Measurements from ENCODE around the gene POU6F2. TPM values are rescaled to one million over a fixed set of nuclear protein-coding genes. Genes with fewer than 3 reads are reported as not detected.
"Not testable (repeated sequence)": the region's sequence is repeated elsewhere in the genome, so short reads cannot be mapped to it uniquely, and the experiment has no call there.

The POU6F2 gene
- total and polyA plus RNA-seq, 4 donors: 0.38 to 1.9 (median 1.5) TPM; not detected in 1

GRCh38 chr7:39313974-39314373 lies 336.3 kb downstream of the POU6F2 start:
- no peak overlapping the region for H3K27ac ChIP-seq (ENCODE audit: low read depth in 1 of 2, low read length in 2 of 2)
- intact Hi-C loops (cut with DNase I): no loop called here
- no peak for ATAC-seq (ENCODE audit: low FRiP score)
- H3K36me3 ChIP-seq (ENCODE audit: control insufficient read depth in 1 of 2, insufficient read depth in 2 of 2, low read length in 1 of 2): no peaks in the 10 kb centered on the region
- H3K27me3 ChIP-seq (ENCODE audit: control insufficient read depth in 1 of 2, insufficient read depth in 2 of 2, low read length in 1 of 2): no peaks in the 10 kb centered on the region
- H3K4me1 ChIP-seq (ENCODE audit: control insufficient read depth in 1 of 2, insufficient read depth in 2 of 2, low read length in 2 of 2): peaks cover 0 to 4% of the 10 kb centered on the region in 2 donors
- no peaks in the 10 kb centered on the region for H3K9me3 ChIP-seq (ENCODE audit: control insufficient read depth, low read length)
- DNase-seq: no peak
- H3K4me3 ChIP-seq (ENCODE audit: low read length in 2 of 2): no peak overlapping the region
- 78 to 88% methylated on average over 6 of the region's 6 CpGs for WGBS, 2 donors

- intact Hi-C loops (cut with DNase I): no loop called here
- Histone ChIP-seq H3K4me3 (ENCODE audit: low read length in 2 of 2) (no peak overlapping the region), H3K36me3 (ENCODE audit: control insufficient read depth in 1 of 2, insufficient read depth in 2 of 2, low read length in 1 of 2) (no peaks in the 10 kb centered on the region), H3K27ac (ENCODE audit: low read depth in 1 of 2, low read length in 2 of 2) (no peak overlapping the region), H3K9me3 (ENCODE audit: control insufficient read depth, low read length) (no peaks in the 10 kb centered on the region), H3K4me1 (ENCODE audit: control insufficient read depth in 1 of 2, insufficient read depth in 2 of 2, low read length in 2 of 2) (peaks cover 0 to 4% of the 10 kb centered on the region in 2 donors), H3K27me3 (ENCODE audit: control insufficient read depth in 1 of 2, insufficient read depth in 2 of 2, low read length in 1 of 2) (no peaks in the 10 kb centered on the region)
- WGBS, 2 donors: 81 to 84% methylated on average over 5 of the region's 5 CpGs
- ATAC-seq (ENCODE audit: low FRiP score) (no peak), DNase-seq (no peak)
Measured at GRCh38 chr7:39317107-39317506, 339.4 kb downstream of the POU6F2 start.

- no peak overlapping the region for H3K27ac ChIP-seq (ENCODE audit: low read depth in 1 of 2, low read length in 2 of 2)
Measured at GRCh38 chr7:39317896-39318295, 340.2 kb downstream of the POU6F2 start.

GRCh38 chr7:39321245-39321644 lies 343.5 kb downstream of the POU6F2 start:
- ATAC-seq (ENCODE audit: low FRiP score): no peak
- H3K4me3 ChIP-seq (ENCODE audit: low read length in 2 of 2): no peak overlapping the region
- WGBS, 2 donors: 75 to 85% methylated on average over 3 of the region's 3 CpGs

More at GRCh38 chr7:39317896-39318295, 340.2 kb downstream of the POU6F2 start:
- DNase-seq (no peak), ATAC-seq (ENCODE audit: low FRiP score) (no peak)
- Histone ChIP-seq H3K36me3 (ENCODE audit: control insufficient read depth in 1 of 2, insufficient read depth in 2 of 2, low read length in 1 of 2) (no peaks in the 10 kb centered on the region), H3K4me3 (ENCODE audit: low read length in 2 of 2) (no peak overlapping the region), H3K9me3 (ENCODE audit: control insufficient read depth, low read length) (no peaks in the 10 kb centered on the region), H3K4me1 (ENCODE audit: control insufficient read depth in 1 of 2, insufficient read depth in 2 of 2, low read length in 2 of 2) (peaks cover 0 to 4% of the 10 kb centered on the region in 2 donors), H3K27me3 (ENCODE audit: control insufficient read depth in 1 of 2, insufficient read depth in 2 of 2, low read length in 1 of 2) (no peaks in the 10 kb centered on the region)
- intact Hi-C loops (cut with DNase I): no loop called here
- WGBS, 2 donors: 75 to 77% methylated on average over 5 of the region's 5 CpGs

GRCh38 chr7:39321909-39322498 lies 344.3 kb downstream of the POU6F2 start:
- no peaks in the 10 kb centered on the region for H3K4me1 ChIP-seq (ENCODE audit: control insufficient read depth in 1 of 2, insufficient read depth in 2 of 2, low read length in 2 of 2)
- H3K9me3 ChIP-seq (ENCODE audit: control insufficient read depth, low read length): peaks cover 4% of the 10 kb centered on the region
- H3K36me3 ChIP-seq (ENCODE audit: control insufficient read depth in 1 of 2, insufficient read depth in 2 of 2, low read length in 1 of 2): no peaks in the 10 kb centered on the region
- DNase-seq: no peak
- H3K27me3 ChIP-seq (ENCODE audit: control insufficient read depth in 1 of 2, insufficient read depth in 2 of 2, low read length in 1 of 2): no peaks in the 10 kb centered on the region
- 50 to 61% methylated on average over 8 of the region's 8 CpGs for WGBS, 2 donors
- intact Hi-C loops (cut with DNase I): no loop called here
- no peak for ATAC-seq (ENCODE audit: low FRiP score)
- no peak overlapping the region for H3K4me3 ChIP-seq (ENCODE audit: low read length in 2 of 2)
- no peak overlapping the region for H3K27ac ChIP-seq (ENCODE audit: low read depth in 1 of 2, low read length in 2 of 2)

More at GRCh38 chr7:39321245-39321644, 343.5 kb downstream of the POU6F2 start:
- Histone ChIP-seq H3K27ac (ENCODE audit: low read depth in 1 of 2, low read length in 2 of 2) (no peak overlapping the region), H3K4me1 (ENCODE audit: control insufficient read depth in 1 of 2, insufficient read depth in 2 of 2, low read length in 2 of 2) (no peaks in the 10 kb centered on the region), H3K9me3 (ENCODE audit: control insufficient read depth, low read length) (peaks cover 4% of the 10 kb centered on the region), H3K27me3 (ENCODE audit: control insufficient read depth in 1 of 2, insufficient read depth in 2 of 2, low read length in 1 of 2) (no peaks in the 10 kb centered on the region), H3K36me3 (ENCODE audit: control insufficient read depth in 1 of 2, insufficient read depth in 2 of 2, low read length in 1 of 2) (no peaks in the 10 kb centered on the region)
- intact Hi-C loops (cut with DNase I): no loop called here
- no peak for DNase-seq

GRCh38 chr7:39324139-39324760 lies 346.5 kb downstream of the POU6F2 start:
- no peak for DNase-seq
- Histone ChIP-seq H3K27me3 (ENCODE audit: control insufficient read depth in 1 of 2, insufficient read depth in 2 of 2, low read length in 1 of 2) (no peaks in the 10 kb centered on the region), H3K9me3 (ENCODE audit: control insufficient read depth, low read length) (peaks cover 4% of the 10 kb centered on the region), H3K4me3 (ENCODE audit: low read length in 2 of 2) (no peak overlapping the region), H3K27ac (ENCODE audit: low read depth in 1 of 2, low read length in 2 of 2) (no peak overlapping the region), H3K4me1 (ENCODE audit: control insufficient read depth in 1 of 2, insufficient read depth in 2 of 2, low read length in 2 of 2) (no peaks in the 10 kb centered on the region), H3K36me3 (ENCODE audit: control insufficient read depth in 1 of 2, insufficient read depth in 2 of 2, low read length in 1 of 2) (no peaks in the 10 kb centered on the region)
- 96 to 98% methylated on average over 4 of the region's 4 CpGs for whole genome bisulfite sequencing, 2 donors
- ATAC-seq (ENCODE audit: low FRiP score): no peak
- intact Hi-C loops (cut with DNase I): no loop called here

- not testable (repeated sequence) for ATAC-seq (ENCODE audit: low FRiP score); H3K27ac ChIP-seq (ENCODE audit: low read depth in 1 of 2, low read length in 2 of 2)
- 86 to 87% methylated on average over 13 of the region's 13 CpGs for WGBS, 2 donors
Measured at GRCh38 chr7:39331607-39332006, 353.9 kb downstream of the POU6F2 start.

GRCh38 chr7:39332142-39332541 lies 354.4 kb downstream of the POU6F2 start:
- H3K4me1 ChIP-seq (ENCODE audit: control insufficient read depth in 1 of 2, insufficient read depth in 2 of 2, low read length in 2 of 2): no peaks in the 10 kb centered on the region
- H3K27me3 ChIP-seq (ENCODE audit: control insufficient read depth in 1 of 2, insufficient read depth in 2 of 2, low read length in 1 of 2): no peaks in the 10 kb centered on the region
- intact Hi-C loops (cut with DNase I): no loop called here
- ATAC-seq (ENCODE audit: low FRiP score) (no peak), DNase-seq (no peak)
- no peaks in the 10 kb centered on the region for H3K36me3 ChIP-seq (ENCODE audit: control insufficient read depth in 1 of 2, insufficient read depth in 2 of 2, low read length in 1 of 2)
- no peak overlapping the region for H3K27ac ChIP-seq (ENCODE audit: low read depth in 1 of 2, low read length in 2 of 2)
- no peak overlapping the region for H3K4me3 ChIP-seq (ENCODE audit: low read length in 2 of 2)
- 73 to 78% methylated on average over 2 of the region's 2 CpGs for WGBS, 2 donors
- H3K9me3 ChIP-seq (ENCODE audit: control insufficient read depth, low read length): no peaks in the 10 kb centered on the region

More at GRCh38 chr7:39331607-39332006, 353.9 kb downstream of the POU6F2 start:
- H3K27me3 ChIP-seq (ENCODE audit: control insufficient read depth in 1 of 2, insufficient read depth in 2 of 2, low read length in 1 of 2); H3K4me1 ChIP-seq (ENCODE audit: control insufficient read depth in 1 of 2, insufficient read depth in 2 of 2, low read length in 2 of 2); H3K36me3 ChIP-seq (ENCODE audit: control insufficient read depth in 1 of 2, insufficient read depth in 2 of 2, low read length in 1 of 2); intact Hi-C loops (cut with DNase I); H3K4me3 ChIP-seq (ENCODE audit: low read length in 2 of 2); DNase-seq; H3K9me3 ChIP-seq (ENCODE audit: control insufficient read depth, low read length): not testable (repeated sequence)

GRCh38 chr7:39333701-39334100 lies 356.0 kb downstream of the POU6F2 start:
- H3K4me3 ChIP-seq (ENCODE audit: low read length in 2 of 2): no peak overlapping the region
- 75 to 80% methylated on average over 1 of the region's 1 CpG for WGBS, 2 donors
- DNase-seq (no peak), ATAC-seq (ENCODE audit: low FRiP score) (no peak)
- intact Hi-C loops (cut with DNase I): no loop called here
- no peaks in the 10 kb centered on the region for H3K9me3 ChIP-seq (ENCODE audit: control insufficient read depth, low read length)
- H3K36me3 ChIP-seq (ENCODE audit: control insufficient read depth in 1 of 2, insufficient read depth in 2 of 2, low read length in 1 of 2): no peaks in the 10 kb centered on the region
- no peaks in the 10 kb centered on the region for H3K27me3 ChIP-seq (ENCODE audit: control insufficient read depth in 1 of 2, insufficient read depth in 2 of 2, low read length in 1 of 2)
- no peak overlapping the region for H3K27ac ChIP-seq (ENCODE audit: low read depth in 1 of 2, low read length in 2 of 2)
- H3K4me1 ChIP-seq (ENCODE audit: control insufficient read depth in 1 of 2, insufficient read depth in 2 of 2, low read length in 2 of 2): no peaks in the 10 kb centered on the region

All from aorta (tissue), 5 donors.